ENCODE measurements around the gene CPEB4. TPM values are rescaled to one million over a fixed set of nuclear protein-coding genes. Genes with fewer than 3 reads are reported as not detected.

Gene CPEB4
- total and polyA plus RNA-seq, 2 experiments from 2014 or later = 6.2 to 11.6 TPM

GRCh38 chr5:173941758-173942401 lies 53.7 kb downstream of the CPEB4 start:
- Histone ChIP-seq H2AFZ (no peak overlapping the region), H3K36me3 (ENCODE audit: low read depth) (0 out of 2 replicates have a peak, but pooled peaks cover 15% of the 10 kb centered on the region), H3K9me3 (ENCODE audit: low read depth) (no peaks in the 10 kb centered on the region), H3K9ac (no peak overlapping the region), H3K4me1 (ENCODE audit: insufficient read depth) (peaks cover 4% of the 10 kb centered on the region; the same call in 1 of the 2 replicates), H4K20me1 (ENCODE audit: insufficient read depth) (no peaks in the 10 kb centered on the region), H3F3A (ENCODE audit: insufficient read depth) (no peaks in the 10 kb centered on the region), H3K27ac (no peak overlapping the region), H3K4me2 (ENCODE audit: unreplicated experiment) (no peak overlapping the region), H3K9me2 (ENCODE audit: insufficient read depth) (no peaks in the 10 kb centered on the region), H3K79me2 (ENCODE audit: insufficient read depth) (peaks cover 56% of the 10 kb centered on the region), H3K4me3 (no peak overlapping the region), H3K27me3 (replicated peaks; ENCODE audit: insufficient read depth) (no peaks in the 10 kb centered on the region)
- TF ChIP-seq EZH2 (IDR thresholded peaks at IDR 0.05; ENCODE audit: insufficient read depth, poor library complexity, severe bottlenecking) (no peak), EZH2phosphoT487 (IDR thresholded peaks at IDR 0.05; ENCODE audit: insufficient read depth, low read depth) (no peak)
- WGBS, 2 experiments (ENCODE audit: low coverage in 1 of 2, low lambda C conversion rate in 2 of 2, missing lambda C conversion rate in 2 of 2) = 86 to 87% methylated on average over 9 of the region's 9 CpGs
- no peak for DNase-seq
- in situ Hi-C loops (cut with MboI) = no loop called here

- H3F3A ChIP-seq (ENCODE audit: insufficient read depth) = no peaks in the 10 kb centered on the region
- no peaks in the 10 kb centered on the region for H3K9me3 ChIP-seq (ENCODE audit: low read depth)
- no peaks in the 10 kb centered on the region for H4K20me1 ChIP-seq (ENCODE audit: insufficient read depth)
- no peak overlapping the region for H3K27ac ChIP-seq
- H3K4me3 ChIP-seq = no peak overlapping the region
- peaks cover 4% of the 10 kb centered on the region; the same call in 1 of the 2 replicates for H3K4me1 ChIP-seq (ENCODE audit: insufficient read depth)
- H3K79me2 ChIP-seq (ENCODE audit: insufficient read depth) = peaks cover 35% of the 10 kb centered on the region
- no peak overlapping the region for H3K4me2 ChIP-seq (ENCODE audit: unreplicated experiment)
- 52 to 59% methylated on average over 2 of the region's 2 CpGs for WGBS, 2 experiments (ENCODE audit: low coverage in 1 of 2, low lambda C conversion rate in 2 of 2, missing lambda C conversion rate in 2 of 2)
- TF ChIP-seq EZH2phosphoT487 (IDR thresholded peaks at IDR 0.05; ENCODE audit: insufficient read depth, low read depth) (no peak), EZH2 (IDR thresholded peaks at IDR 0.05; ENCODE audit: insufficient read depth, poor library complexity, severe bottlenecking) (no peak)
- H3K9ac ChIP-seq = no peak overlapping the region
- H3K9me2 ChIP-seq (ENCODE audit: insufficient read depth) = no peaks in the 10 kb centered on the region
- no peak for DNase-seq
- in situ Hi-C loops (cut with MboI) = no loop called here
- H2AFZ ChIP-seq = no peak overlapping the region
- no peaks in the 10 kb centered on the region for H3K27me3 ChIP-seq (replicated peaks; ENCODE audit: insufficient read depth)
- H3K36me3 ChIP-seq (ENCODE audit: low read depth) = 0 out of 2 replicates have a peak, but pooled peaks cover 24% of the 10 kb centered on the region
Measured at GRCh38 chr5:173944511-173944910, 56.4 kb downstream of the CPEB4 start.

GRCh38 chr5:173945160-173945559 lies 57.0 kb downstream of the CPEB4 start:
- no peaks in the 10 kb centered on the region for H3K27me3 ChIP-seq (replicated peaks; ENCODE audit: insufficient read depth)
- 96 to 100% methylated on average over 2 of the region's 2 CpGs for WGBS, 2 experiments (ENCODE audit: low coverage in 1 of 2, low lambda C conversion rate in 2 of 2, missing lambda C conversion rate in 2 of 2)
- no peak overlapping the region for H3K27ac ChIP-seq
- no peak overlapping the region for H2AFZ ChIP-seq
- TF ChIP-seq EZH2phosphoT487 (IDR thresholded peaks at IDR 0.05; ENCODE audit: insufficient read depth, low read depth) (no peak), EZH2 (IDR thresholded peaks at IDR 0.05; ENCODE audit: insufficient read depth, poor library complexity, severe bottlenecking) (no peak)
- H3K79me2 ChIP-seq (ENCODE audit: insufficient read depth) = peaks cover 28% of the 10 kb centered on the region
- in situ Hi-C loops (cut with MboI) = no loop called here
- peaks cover 4% of the 10 kb centered on the region; the same call in 1 of the 2 replicates for H3K4me1 ChIP-seq (ENCODE audit: insufficient read depth)
- peaks cover 31% of the 10 kb centered on the region; the same call in 1 of the 2 replicates for H3K36me3 ChIP-seq (ENCODE audit: low read depth)
- DNase-seq = no peak
- no peaks in the 10 kb centered on the region for H3K9me3 ChIP-seq (ENCODE audit: low read depth)
- no peaks in the 10 kb centered on the region for H4K20me1 ChIP-seq (ENCODE audit: insufficient read depth)
- no peaks in the 10 kb centered on the region for H3F3A ChIP-seq (ENCODE audit: insufficient read depth)
- H3K4me2 ChIP-seq (ENCODE audit: unreplicated experiment) = no peak overlapping the region
- H3K9me2 ChIP-seq (ENCODE audit: insufficient read depth) = no peaks in the 10 kb centered on the region
- H3K9ac ChIP-seq = no peak overlapping the region
- no peak overlapping the region for H3K4me3 ChIP-seq

- Histone ChIP-seq H3K27ac (no peak overlapping the region), H3K4me2 (ENCODE audit: unreplicated experiment) (no peak overlapping the region), H3K4me1 (ENCODE audit: insufficient read depth) (peaks cover 4% of the 10 kb centered on the region; the same call in 1 of the 2 replicates), H3K36me3 (ENCODE audit: low read depth) (peaks cover 42% of the 10 kb centered on the region), H3K4me3 (no peak overlapping the region), H4K20me1 (ENCODE audit: insufficient read depth) (no peaks in the 10 kb centered on the region), H3F3A (ENCODE audit: insufficient read depth) (no peaks in the 10 kb centered on the region), H3K79me2 (ENCODE audit: insufficient read depth) (peaks cover 17% of the 10 kb centered on the region), H3K9me2 (ENCODE audit: insufficient read depth) (no peaks in the 10 kb centered on the region), H3K27me3 (replicated peaks; ENCODE audit: insufficient read depth) (no peaks in the 10 kb centered on the region), H3K9ac (no peak overlapping the region), H3K9me3 (ENCODE audit: low read depth) (no peaks in the 10 kb centered on the region), H2AFZ (no peak overlapping the region)
- no peak for DNase-seq
- in situ Hi-C loops (cut with MboI) = no loop called here
- no peak for TF ChIP-seq EZH2phosphoT487 (IDR thresholded peaks at IDR 0.05; ENCODE audit: insufficient read depth, low read depth)
- no peak for TF ChIP-seq EZH2 (IDR thresholded peaks at IDR 0.05; ENCODE audit: insufficient read depth, poor library complexity, severe bottlenecking)
- 90 to 100% methylated on average over 2 of the region's 2 CpGs for WGBS, 2 experiments (ENCODE audit: low coverage in 1 of 2, low lambda C conversion rate in 2 of 2, missing lambda C conversion rate in 2 of 2)
Measured at GRCh38 chr5:173946323-173946722, 58.2 kb downstream of the CPEB4 start.

Measured in GM23248 (cell line).